SK-N-MC (cell line): Measurements from ENCODE around the gene ELMO1.

Experiments
- DNase-seq: peaks from one replicate; pipeline ENCODE4 v3.0.0-alpha.2; 2011; ENCODE audit warnings: low read depth, low spot score
- H3K27ac ChIP-seq: fragments of 200-600 bp; sonication (generic); 2 replicates; pipeline ENCODE4 v1.5.1; 2016; ENCODE audit warnings: mixed run types
- H3K36me3 ChIP-seq: fragments of 200-600 bp; sonication (generic); 2 replicates; pipeline ENCODE4 v1.6.1; 2017; ENCODE audit warnings: antibody characterized with exemption, low read length, mixed read lengths; ENCODE audit not compliant: insufficient read depth
- H3K4me3 ChIP-seq: fragments of 200-600 bp; sonication (generic); 2 replicates; pipeline ENCODE4 v1.5.1; 2016
- H3K9ac ChIP-seq: fragments of 200-600 bp; sonication (generic); 2 replicates; pipeline ENCODE4 v1.8.0; 2017; ENCODE audit warnings: mixed run types, mixed read lengths; ENCODE audit not compliant: insufficient read length
- H3K9me3 ChIP-seq: fragments of 200-600 bp; sonication (generic); 2 replicates; pipeline ENCODE4 v1.6.1; 2017; ENCODE audit warnings: low read depth, mild to moderate bottlenecking, antibody characterized with exemption, low read length, moderate library complexity, mixed read lengths
- EZH2 ChIP-seq: fragments of 200-600 bp; sonication (generic); IDR thresholded peaks from one replicate; pipeline ENCODE4 v1.6.1; 2017; ENCODE audit warnings: antibody characterized with exemption
- FOXP2 ChIP-seq: optimal IDR thresholded peaks from 2 replicates; pipeline ENCODE3; 2011; ENCODE audit warnings: mild to moderate bottlenecking, moderate library complexity; ENCODE audit not compliant: insufficient read depth; ENCODE audit errors: extremely low read length, control extremely low read depth
- POLR2AphosphoS5 ChIP-seq: IDR thresholded peaks from 2 replicates; pipeline ENCODE4 v1.6.1; 2012; ENCODE audit warnings: mild to moderate bottlenecking, low read depth, low read length, borderline replicate concordance

The ELMO1 gene

GRCh38 chr7:37297546-37297945, 151.1 kb downstream of the ELMO1 start:
- no peaks in the 10 kb centered on the region for H3K36me3 ChIP-seq

GRCh38 chr7:37295401-37295800, 153.3 kb downstream of the ELMO1 start:
- Histone ChIP-seq H3K9me3 (no peaks in the 10 kb centered on the region), H3K27ac (no peak overlapping the region), H3K4me3 (no peak overlapping the region), H3K9ac (no peak overlapping the region), H3K36me3 (no peaks in the 10 kb centered on the region)
- DNase-seq: no peak
- no peak for TF ChIP-seq EZH2
- TF ChIP-seq FOXP2: no peak
- TF ChIP-seq POLR2AphosphoS5: no peak

More at GRCh38 chr7:37297546-37297945, 151.1 kb downstream of the ELMO1 start:
- no peak overlapping the region for H3K27ac ChIP-seq
- H3K4me3 ChIP-seq: no peak overlapping the region
- no peak for DNase-seq
- H3K9ac ChIP-seq: no peak overlapping the region
- TF ChIP-seq POLR2AphosphoS5 (no peak), EZH2 (no peak), FOXP2 (no peak)
- no peaks in the 10 kb centered on the region for H3K9me3 ChIP-seq

DNA sequence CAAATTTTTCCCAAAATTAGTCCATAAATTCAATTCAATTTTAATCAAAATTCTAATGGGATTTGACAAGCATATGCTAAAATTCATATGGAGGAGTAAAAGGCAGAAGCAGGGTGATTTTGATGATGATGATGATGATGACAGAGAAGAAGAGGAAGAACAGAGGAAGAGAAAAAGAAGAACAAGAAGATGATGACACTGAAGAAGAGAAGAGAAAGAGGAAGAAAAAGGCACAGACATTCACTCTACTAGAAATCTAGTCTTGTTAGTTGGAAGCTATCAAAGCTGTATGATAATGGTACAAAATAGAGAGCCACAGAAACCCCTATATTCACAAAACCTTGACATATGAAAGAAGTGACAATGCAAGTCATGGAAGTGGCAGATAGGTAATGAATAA, 157.9 kb downstream of the ELMO1 start:
- Histone ChIP-seq H3K27ac (no peak overlapping the region), H3K4me3 (no peak overlapping the region), H3K9ac (no peak overlapping the region), H3K36me3 (no peaks in the 10 kb centered on the region), H3K9me3 (no peaks in the 10 kb centered on the region)
- no peak for DNase-seq
- TF ChIP-seq EZH2 (no peak), POLR2AphosphoS5 (no peak), FOXP2 (no peak)

GRCh38 chr7:37289781-37290180, 158.9 kb downstream of the ELMO1 start:
- DNase-seq: no peak
- TF ChIP-seq POLR2AphosphoS5 (no peak), FOXP2 (no peak), EZH2 (no peak)
- Histone ChIP-seq H3K36me3 (no peaks in the 10 kb centered on the region), H3K9ac (no peak overlapping the region), H3K4me3 (no peak overlapping the region), H3K9me3 (no peaks in the 10 kb centered on the region), H3K27ac (no peak overlapping the region)

DNA sequence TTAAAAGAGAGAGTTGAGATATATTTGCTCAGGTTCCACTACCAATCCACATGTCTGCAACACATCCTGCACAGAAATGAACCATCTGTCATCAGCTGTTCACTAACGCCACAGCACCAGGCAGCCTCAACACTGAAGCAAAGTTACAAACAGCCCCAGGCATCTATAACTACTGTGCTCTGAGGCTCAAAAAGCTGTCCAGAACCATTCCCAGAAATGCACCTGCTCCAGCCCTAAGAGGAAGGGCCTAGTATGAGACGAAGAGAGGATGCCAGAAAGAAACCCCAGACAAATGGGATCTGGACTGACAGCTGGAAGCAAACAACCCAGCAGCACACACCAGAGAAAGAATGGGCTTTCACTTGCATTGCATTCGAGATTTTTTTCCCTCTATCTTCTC, 159.3 kb downstream of the ELMO1 start:
- TF ChIP-seq POLR2AphosphoS5 (no peak), EZH2 (no peak), FOXP2 (no peak)
- Histone ChIP-seq H3K9me3 (no peaks in the 10 kb centered on the region), H3K4me3 (no peak overlapping the region), H3K9ac (no peak overlapping the region), H3K36me3 (no peaks in the 10 kb centered on the region), H3K27ac (no peak overlapping the region)
- no peak for DNase-seq

DNA sequence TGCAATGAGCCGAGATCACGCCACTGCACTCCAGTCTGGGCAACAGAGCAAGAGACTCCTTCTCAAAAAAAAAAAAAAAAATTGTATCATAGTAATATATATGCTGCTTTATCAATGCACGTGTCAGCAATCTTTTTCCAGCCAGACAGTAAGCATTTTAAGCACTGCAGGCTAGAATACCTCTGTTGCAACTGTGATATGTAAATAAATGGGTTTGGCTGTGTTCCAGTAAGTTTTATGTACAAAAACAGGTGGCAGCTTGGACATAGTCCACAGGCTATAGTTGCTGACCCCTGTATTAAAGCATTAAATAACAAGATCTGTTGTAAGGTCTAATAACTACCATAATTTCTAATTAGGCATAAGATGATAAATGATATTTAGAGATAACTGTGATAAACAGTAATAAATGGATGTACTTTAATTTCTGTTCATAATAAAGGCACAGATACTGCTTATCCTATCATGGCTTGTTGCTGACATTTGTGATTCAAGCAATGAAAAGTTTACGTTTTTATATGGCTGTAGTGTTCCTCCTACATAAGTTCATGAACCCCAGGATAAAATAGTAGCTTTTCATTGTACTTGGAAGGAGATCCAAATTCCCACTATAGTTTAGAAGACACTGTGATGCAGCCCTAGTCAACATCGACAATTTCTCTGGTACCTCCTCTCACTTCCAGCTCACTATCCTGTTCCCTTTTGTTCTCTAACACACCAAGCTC, 161.4 kb downstream of the ELMO1 start:
- Histone ChIP-seq H3K9ac (no peak overlapping the region), H3K27ac (no peak overlapping the region), H3K36me3 (no peaks in the 10 kb centered on the region), H3K9me3 (no peaks in the 10 kb centered on the region), H3K4me3 (no peak overlapping the region)
- DNase-seq: no peak
- no peak for TF ChIP-seq FOXP2
- no peak for TF ChIP-seq POLR2AphosphoS5
- TF ChIP-seq EZH2: no peak

DNA sequence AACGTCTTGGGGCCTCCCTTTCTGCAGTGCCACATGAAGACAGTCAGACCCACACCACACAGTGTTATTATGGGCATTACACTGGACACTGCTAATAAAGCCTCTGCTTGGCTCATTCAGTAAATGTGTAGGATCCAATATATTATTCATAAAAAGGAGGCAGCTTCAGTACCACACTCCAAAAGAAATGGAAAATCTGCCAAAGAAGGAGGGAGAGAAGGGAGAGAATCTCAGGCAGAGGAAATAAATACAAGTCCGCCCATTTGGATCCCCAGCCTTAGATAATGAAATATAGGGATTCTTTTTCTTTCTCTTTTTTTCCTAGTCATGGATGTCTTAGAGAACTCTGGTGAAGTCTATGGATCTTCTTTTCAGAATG, 162.2 kb downstream of the ELMO1 start:
- H3K9ac ChIP-seq: no peak overlapping the region
- H3K9me3 ChIP-seq: no peaks in the 10 kb centered on the region
- DNase-seq: no peak
- TF ChIP-seq FOXP2: no peak
- TF ChIP-seq EZH2: no peak
- no peak for TF ChIP-seq POLR2AphosphoS5
- no peak overlapping the region for H3K4me3 ChIP-seq
- H3K27ac ChIP-seq: no peak overlapping the region
- H3K36me3 ChIP-seq: no peaks in the 10 kb centered on the region

GRCh38 chr7:37285706-37286453, 162.8 kb downstream of the ELMO1 start:
- H3K36me3 ChIP-seq: no peaks in the 10 kb centered on the region
- DNase-seq: no peak
- H3K9ac ChIP-seq: no peak overlapping the region
- no peak overlapping the region for H3K4me3 ChIP-seq
- no peak overlapping the region for H3K27ac ChIP-seq
- no peak for TF ChIP-seq POLR2AphosphoS5
- TF ChIP-seq EZH2: no peak
- TF ChIP-seq FOXP2: no peak
- H3K9me3 ChIP-seq: no peaks in the 10 kb centered on the region

GRCh38 chr7:37284805-37285231, 163.8 kb downstream of the ELMO1 start:
- Histone ChIP-seq H3K4me3 (no peak overlapping the region), H3K9ac (no peak overlapping the region), H3K27ac (no peak overlapping the region), H3K36me3 (no peaks in the 10 kb centered on the region), H3K9me3 (no peaks in the 10 kb centered on the region)
- peak; percentile 12 for DNase-seq
- TF ChIP-seq FOXP2: no peak
- no peak for TF ChIP-seq POLR2AphosphoS5
- TF ChIP-seq EZH2: no peak
